Mammary epithelial cell (primary cell): ENCODE measurements around the gene CHST1.

Source experiments
- CTCF ChIP-seq, 2 donors: IDR thresholded peaks in 1 of 2; conservative IDR thresholded peaks in 1 of 2; 2 replicates each; pipeline ENCODE4 v1.5.1; 2011 to 2012; ENCODE audit warnings: inconsistent platforms in 2 of 2, low read length in 2 of 2, mild to moderate bottlenecking in 2 of 2, control low read depth in 1 of 2, low read depth in 1 of 2; ENCODE audit not compliant: insufficient read depth in 1 of 2; ENCODE audit errors: extremely low read depth in 1 of 2
- EZH2 ChIP-seq: IDR thresholded peaks from 2 replicates; pipeline ENCODE4 v1.6.1; 2012; ENCODE audit warnings: low read length, inconsistent platforms, borderline replicate concordance

- TF ChIP-seq CTCF (conservative IDR thresholded peaks at IDR 0.05 in 1 of 2, IDR thresholded peaks at IDR 0.05 in 1 of 2; ENCODE audit: extremely low read depth in 1 of 2, insufficient read depth in 1 of 2, low read depth in 1 of 2, low read length in 2 of 2), result no peak
- TF ChIP-seq EZH2, result peak; percentile 45
Measured at GRCh38 chr11:45663486-45664375, 1.7 kb downstream of the CHST1 start.
